Muscle of leg (tissue), 11 donors: ENCODE measurements around the gene BANP. TPM values are rescaled to one million over a fixed set of nuclear protein-coding genes. Genes with fewer than 3 reads are reported as not detected.
"Not testable (repeated sequence)": the region's sequence is repeated elsewhere in the genome, so short reads cannot be mapped to it uniquely, and the experiment has no call there.

Source experiments
- DNase-seq: peaks from one replicate; pipeline ENCODE4 v3.0.0; 2013
- H3K27ac ChIP-seq: one replicate; pipeline ENCODE4 v1.5.1; 2013; ENCODE audit warnings: mild to moderate bottlenecking, low read length, control low read depth
- H3K27me3 ChIP-seq: one replicate; pipeline ENCODE4 v1.6.1; 2013; ENCODE audit warnings: low read length; ENCODE audit not compliant: control insufficient read depth, insufficient read depth
- H3K36me3 ChIP-seq: one replicate; pipeline ENCODE4 v1.6.1; 2013; ENCODE audit warnings: low read length; ENCODE audit not compliant: control insufficient read depth, insufficient read depth
- H3K4me1 ChIP-seq: one replicate; pipeline ENCODE4 v1.6.1; 2013; ENCODE audit warnings: low read length; ENCODE audit not compliant: control insufficient read depth, insufficient read depth
- H3K4me3 ChIP-seq: one replicate; pipeline ENCODE4 v1.5.1; 2013; ENCODE audit warnings: low read length, control low read depth
- H3K9me3 ChIP-seq: replicated peaks from 2 replicates; pipeline ENCODE4 v1.6.1; 2013; ENCODE audit warnings: low read depth, low read length; ENCODE audit not compliant: control insufficient read depth
- WGBS: methylation state at CpG from one replicate; pipeline ENCODE4 v1.1.5; 2013; ENCODE audit warnings: missing lambda C conversion rate; ENCODE audit not compliant: insufficient coverage; 5-methylcytosine and 5-hydroxymethylcytosine counted together
- polyA plus RNA-seq, 8 donors: library from polyadenylated mRNA; unstranded; fragments of 120-200 nt; gene quantifications; one replicate each; pipeline versions ENCODE4 v1.2.1 to v1.2.3, GENCODE V29; 2013; ENCODE audit warnings: inconsistent platforms in 1 of 8, low replicate concordance in 1 of 8; ENCODE audit not compliant: insufficient read length in 8 of 8, insufficient read depth in 1 of 8
- total RNA-seq: library from RNA; stranded (reverse); fragments of 120-200 nt; gene quantifications from one replicate; pipeline ENCODE4 v1.2.4, GENCODE V29; 2013

Gene BANP
- total and polyA plus RNA-seq, 9 donors: 11.2 to 18.9 (median 15.1) TPM

GRCh38 chr16:87936375-87937230 lies 14.6 kb upstream of the BANP start, which contains the start of gene CA5A:
CA5A (minus strand) TSS chr16:87936529; CDS start chr16:87936450, 79 bp downstream.
- Histone ChIP-seq H3K27me3 (peaks cover 3% of the 10 kb centered on the region), H3K27ac (no peak within 1 kb of the TSS), H3K4me1 (no peaks in the 10 kb centered on the region), H3K36me3 (no peaks in the 10 kb centered on the region), H3K4me3 (no peak within 1 kb of the TSS), H3K9me3 (no peaks in the 10 kb centered on the region)
- WGBS: 84% methylated on average over 15 of the region's 15 CpGs
- no peak for DNase-seq

- not testable (repeated sequence) for H3K9me3 ChIP-seq, H3K4me1 ChIP-seq, H3K36me3 ChIP-seq, H3K27me3 ChIP-seq, H3K27ac ChIP-seq, DNase-seq, H3K4me3 ChIP-seq
- WGBS: 90% methylated on average over 5 of the region's 7 CpGs
These were observed 14.0 kb upstream of the BANP start for GRCh38 chr16:87937231-87937542.

GRCh38 chr16:87938412-87938949 lies 12.8 kb upstream of the BANP start:
- WGBS: 79% methylated on average over 2 of the region's 4 CpGs
- Histone ChIP-seq H3K4me1 (no peaks in the 10 kb centered on the region), H3K36me3 (no peaks in the 10 kb centered on the region), H3K9me3 (no peaks in the 10 kb centered on the region), H3K27ac (no peak overlapping the region), H3K4me3 (no peak overlapping the region), H3K27me3 (no peaks in the 10 kb centered on the region)
- no peak for DNase-seq

GRCh38 chr16:87939562-87940423 lies 11.4 kb upstream of the BANP start:
- 100% methylated on average over 3 of the region's 13 CpGs for WGBS
- Histone ChIP-seq H3K27ac (no peak overlapping the region), H3K27me3 (no peaks in the 10 kb centered on the region), H3K4me1 (no peaks in the 10 kb centered on the region), H3K9me3 (no peaks in the 10 kb centered on the region), H3K36me3 (no peaks in the 10 kb centered on the region), H3K4me3 (no peak overlapping the region)
- no peak for DNase-seq

GRCh38 chr16:87942680-87943079 lies 8.6 kb upstream of the BANP start:
- H3K9me3 ChIP-seq: no peaks in the 10 kb centered on the region
- WGBS: no CpG with 5 or more reads among the region's 5 CpGs
- H3K4me1 ChIP-seq: peaks cover 8% of the 10 kb centered on the region
- H3K27me3 ChIP-seq: no peaks in the 10 kb centered on the region
- no peaks in the 10 kb centered on the region for H3K36me3 ChIP-seq
- no peak overlapping the region for H3K27ac ChIP-seq
- no peak overlapping the region for H3K4me3 ChIP-seq
- no peak for DNase-seq

- Histone ChIP-seq H3K4me1 (peaks cover 9% of the 10 kb centered on the region), H3K9me3 (no peaks in the 10 kb centered on the region), H3K27me3 (no peaks in the 10 kb centered on the region), H3K36me3 (no peaks in the 10 kb centered on the region), H3K4me3 (no peak overlapping the region), H3K27ac (no peak overlapping the region)
- 9% methylated on average over 17 of the region's 22 CpGs for WGBS
- DNase-seq: peak; percentile 82
These were observed 5.7 kb upstream of the BANP start for GRCh38 chr16:87945351-87946042.

GRCh38 chr16:87946596-87947347 lies 4.5 kb upstream of the BANP start:
- H3K4me3 ChIP-seq: no peak overlapping the region
- DNase-seq: peak; percentile 13
- H3K36me3 ChIP-seq: no peaks in the 10 kb centered on the region
- peaks cover 11% of the 10 kb centered on the region for H3K4me1 ChIP-seq
- H3K27ac ChIP-seq: no peak overlapping the region
- 70% methylated on average over 14 of the region's 14 CpGs for WGBS
- no peaks in the 10 kb centered on the region for H3K9me3 ChIP-seq
- H3K27me3 ChIP-seq: no peaks in the 10 kb centered on the region

- peak overlapping the region; percentile 3 for H3K27ac ChIP-seq
- no peaks in the 10 kb centered on the region for H3K27me3 ChIP-seq
- H3K9me3 ChIP-seq: no peaks in the 10 kb centered on the region
- H3K36me3 ChIP-seq: no peaks in the 10 kb centered on the region
- no peak overlapping the region for H3K4me3 ChIP-seq
- no peak for DNase-seq
- H3K4me1 ChIP-seq: peaks cover 18% of the 10 kb centered on the region
- 75% methylated on average over 20 of the region's 22 CpGs for WGBS
These were observed 3.7 kb upstream of the BANP start for GRCh38 chr16:87947356-87948118.

- Histone ChIP-seq H3K4me1 (peaks cover 23% of the 10 kb centered on the region), H3K27ac (peak overlapping the region; percentile 47), H3K4me3 (no peak overlapping the region), H3K9me3 (no peaks in the 10 kb centered on the region), H3K27me3 (no peaks in the 10 kb centered on the region), H3K36me3 (peaks cover under 1% of the 10 kb centered on the region)
- peak; percentile 49 for DNase-seq
- WGBS: 81% methylated on average over 7 of the region's 12 CpGs
These were observed 3.1 kb upstream of the BANP start for GRCh38 chr16:87948119-87948545.
